Transverse colon (tissue), 4 donors: ENCODE results near the gene CTDP1.

Experiments
- POLR2A ChIP-seq: fragments of 450-650 bp; IDR thresholded peaks from one replicate; pipeline ENCODE4 v1.6.1; 2016; ENCODE audit warnings: antibody characterized with exemption, mild to moderate bottlenecking, moderate library complexity
- POLR2AphosphoS5 ChIP-seq, 3 donors: sonication (generic); formaldehyde crosslinking; IDR thresholded peaks; one replicate each; pipeline ENCODE4 v1.6.1; 2016; ENCODE audit warnings: antibody characterized with exemption in 3 of 3
- TF ChIP-seq, protein P1 (sequence below), 5 experiments: fragments of 200-600 bp in 3 of 5; fragments of 450-650 bp in 2 of 5; sonication (generic) in 3 of 5; IDR thresholded peaks; 1 replicate in 2 of 5; 2 replicates in 3 of 5; pipeline ENCODE4 v1.5.1; 2016 to 2017; ENCODE audit warnings: antibody characterized with exemption in 5 of 5, inconsistent platforms in 3 of 5, mild to moderate bottlenecking in 2 of 5, moderate library complexity in 1 of 5

DNA sequence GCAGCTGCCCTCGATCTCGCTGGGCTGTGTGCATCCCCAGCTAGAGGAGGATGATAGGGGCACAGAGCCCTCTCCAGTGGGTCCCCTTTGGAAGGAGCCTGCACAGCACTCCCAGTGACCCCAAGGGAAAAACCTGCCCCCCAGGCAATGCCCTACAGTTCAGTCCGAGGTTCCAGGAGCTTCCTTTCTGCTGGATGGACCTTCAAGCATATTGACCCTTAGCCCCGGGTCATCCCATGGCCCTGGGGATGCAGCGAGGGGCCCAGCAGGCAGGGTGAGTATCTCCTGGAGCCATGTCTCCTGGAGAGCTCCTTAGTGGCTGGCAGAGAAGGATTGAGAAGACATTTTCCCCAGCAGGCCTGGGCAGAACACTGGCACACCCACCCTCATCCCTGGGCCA is 45.4 kb upstream of the CTDP1 start:
- no peak for TF ChIP-seq POLR2A
- TF ChIP-seq, protein P1, sequence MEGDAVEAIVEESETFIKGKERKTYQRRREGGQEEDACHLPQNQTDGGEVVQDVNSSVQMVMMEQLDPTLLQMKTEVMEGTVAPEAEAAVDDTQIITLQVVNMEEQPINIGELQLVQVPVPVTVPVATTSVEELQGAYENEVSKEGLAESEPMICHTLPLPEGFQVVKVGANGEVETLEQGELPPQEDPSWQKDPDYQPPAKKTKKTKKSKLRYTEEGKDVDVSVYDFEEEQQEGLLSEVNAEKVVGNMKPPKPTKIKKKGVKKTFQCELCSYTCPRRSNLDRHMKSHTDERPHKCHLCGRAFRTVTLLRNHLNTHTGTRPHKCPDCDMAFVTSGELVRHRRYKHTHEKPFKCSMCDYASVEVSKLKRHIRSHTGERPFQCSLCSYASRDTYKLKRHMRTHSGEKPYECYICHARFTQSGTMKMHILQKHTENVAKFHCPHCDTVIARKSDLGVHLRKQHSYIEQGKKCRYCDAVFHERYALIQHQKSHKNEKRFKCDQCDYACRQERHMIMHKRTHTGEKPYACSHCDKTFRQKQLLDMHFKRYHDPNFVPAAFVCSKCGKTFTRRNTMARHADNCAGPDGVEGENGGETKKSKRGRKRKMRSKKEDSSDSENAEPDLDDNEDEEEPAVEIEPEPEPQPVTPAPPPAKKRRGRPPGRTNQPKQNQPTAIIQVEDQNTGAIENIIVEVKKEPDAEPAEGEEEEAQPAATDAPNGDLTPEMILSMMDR (IDR thresholded peaks at IDR 0.05): no peak
- no peak for TF ChIP-seq POLR2AphosphoS5 (IDR thresholded peaks at IDR 0.05)
